DND-41 (cell line): ENCODE measurements around the gene NDUFA6.

Source experiments
- ATAC-seq: fragments of 200-7000 bp; cut with Tn5 transposase; 3 replicates; pipeline ENCODE4 v1.9.1; 2021; ENCODE audit warnings: low read depth; ENCODE audit not compliant: insufficient read depth
- DNase-seq: peaks from one replicate; pipeline ENCODE4 v3.0.0-alpha.2; 2020
- H2AFZ ChIP-seq: 2 replicates; pipeline ENCODE4 v1.6.0; 2012; ENCODE audit warnings: low read depth, low read length
- H3K27ac ChIP-seq: 2 replicates; pipeline ENCODE4 v1.5.1; 2012; ENCODE audit warnings: low read length, inconsistent platforms
- H3K27me3 ChIP-seq: fragments of 200-600 bp; sonication (generic); 2 replicates; pipeline ENCODE4 v1.6.0; 2012; ENCODE audit warnings: low read length, mild to moderate bottlenecking, inconsistent platforms; ENCODE audit not compliant: insufficient read depth, poor library complexity
- H3K36me3 ChIP-seq: 2 replicates; pipeline ENCODE4 v1.5.1; 2012; ENCODE audit warnings: low read length, inconsistent platforms; ENCODE audit not compliant: insufficient read depth
- H3K4me1 ChIP-seq: 2 replicates; pipeline ENCODE4 v1.5.1; 2012; ENCODE audit warnings: mild to moderate bottlenecking, low read length; ENCODE audit not compliant: insufficient read depth
- H3K4me2 ChIP-seq: 2 replicates; pipeline ENCODE4 v1.6.0; 2012; ENCODE audit warnings: mild to moderate bottlenecking, moderate library complexity, low read length, inconsistent platforms; ENCODE audit not compliant: insufficient read depth
- H3K4me3 ChIP-seq, 2 experiments: fragments of 200-600 bp in 1 of 2; shearing (Covaris generic) in 1 of 2; 2 replicates each; pipeline ENCODE4 v1.5.1; 2012 to 2016; ENCODE audit warnings: inconsistent platforms in 2 of 2, low read length in 2 of 2, mild to moderate bottlenecking in 2 of 2, low read depth in 1 of 2, moderate library complexity in 1 of 2
- H3K79me2 ChIP-seq: 2 replicates; pipeline ENCODE4 v1.6.0; 2012; ENCODE audit warnings: low read length, inconsistent platforms; ENCODE audit not compliant: insufficient read depth
- H3K9ac ChIP-seq: 2 replicates; pipeline ENCODE4 v1.6.0; 2012; ENCODE audit warnings: low read depth, mild to moderate bottlenecking, inconsistent platforms, low read length, moderate library complexity
- H3K9me3 ChIP-seq: 2 replicates; pipeline ENCODE4 v1.5.1; 2012; ENCODE audit warnings: low read length, moderate library complexity, mild to moderate bottlenecking, inconsistent platforms; ENCODE audit not compliant: insufficient read depth, severe bottlenecking
- H4K20me1 ChIP-seq: 2 replicates; pipeline ENCODE4 v1.6.0; 2012; ENCODE audit warnings: low read length; ENCODE audit not compliant: insufficient read depth
- CTCF ChIP-seq: IDR thresholded peaks from 2 replicates; pipeline ENCODE4 v1.5.1; 2012; ENCODE audit warnings: borderline replicate concordance, low read length, moderate library complexity, mild to moderate bottlenecking; ENCODE audit not compliant: poor library complexity, severe bottlenecking; ENCODE audit errors: extremely low read depth
- EZH2 ChIP-seq: IDR thresholded peaks from 3 replicates; pipeline ENCODE4 v1.6.1; 2012; ENCODE audit warnings: borderline replicate concordance, low read depth, mild to moderate bottlenecking, moderate library complexity, low read length, inconsistent platforms; ENCODE audit not compliant: severe bottlenecking

Gene NDUFA6

DNA sequence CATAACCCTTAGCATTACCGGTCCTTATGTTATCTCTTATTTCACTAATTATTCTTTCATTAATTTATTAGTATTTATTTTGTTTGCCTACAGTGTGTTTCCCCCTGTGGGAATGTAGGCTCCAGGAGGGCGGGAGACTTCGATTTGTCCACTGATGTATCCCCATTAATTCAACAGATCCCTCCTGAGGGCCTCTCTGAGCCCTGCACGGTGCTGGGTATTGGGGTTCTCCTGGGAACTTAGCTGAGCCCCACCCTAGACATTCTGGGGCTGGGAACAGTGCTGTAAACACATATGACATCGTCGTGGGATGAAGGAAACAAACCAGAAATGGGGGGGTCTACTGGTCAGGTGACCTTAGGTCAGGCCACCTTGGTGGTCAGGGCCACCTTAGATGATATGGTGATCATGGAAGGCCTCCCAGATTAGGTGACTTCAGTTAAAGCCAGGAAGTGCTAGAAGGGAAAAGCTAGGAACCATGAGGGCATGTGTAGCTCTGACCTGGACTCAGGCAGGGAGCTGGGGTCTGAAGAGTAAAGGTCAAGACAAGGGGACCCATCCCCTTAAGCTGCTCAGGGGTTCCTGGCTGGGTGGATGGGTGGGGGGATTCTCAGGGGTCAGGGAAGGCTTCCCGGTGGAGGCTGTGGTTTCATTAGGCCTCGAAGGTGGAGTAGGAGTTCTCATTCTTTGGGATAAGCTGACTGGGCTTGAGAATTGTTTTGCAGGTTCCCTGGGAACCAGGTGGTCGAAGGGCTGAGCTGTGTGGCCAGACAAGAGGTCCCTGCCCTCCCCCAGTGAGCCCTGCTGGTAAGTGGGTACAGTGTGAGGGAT is 15.5 kb downstream of the NDUFA6 start:
- Histone ChIP-seq H4K20me1 (no peaks in the 10 kb centered on the region), H3K4me3 (no peak overlapping the region), H3K36me3 (no peaks in the 10 kb centered on the region), H3K4me2 (no peak overlapping the region), H3K9me3 (no peaks in the 10 kb centered on the region), H3K27ac (no peak overlapping the region), H3K27me3 (no peaks in the 10 kb centered on the region), H3K79me2 (peaks cover 9% of the 10 kb centered on the region), H3K9ac (no peak overlapping the region), H2AFZ (no peak overlapping the region), H3K4me1 (peaks cover 28% of the 10 kb centered on the region)
- DNase-seq: no peak
- no peak for ATAC-seq
- TF ChIP-seq EZH2 (no peak), CTCF (no peak)

GRCh38 chr22:42074132-42074811 is 16.3 kb downstream of the NDUFA6 start, which contains the start of gene PHETA2:
Gene PHETA2 (plus strand): TSS chr22:42074248. CDS start chr22:42077294, 3,046 bp downstream.
- no peaks in the 10 kb centered on the region for H4K20me1 ChIP-seq
- TF ChIP-seq CTCF (no peak), EZH2 (no peak)
- peaks cover 12% of the 10 kb centered on the region for H3K79me2 ChIP-seq
- no peak within 1 kb of the TSS for H3K27ac ChIP-seq
- ATAC-seq: no peak
- H3K4me1 ChIP-seq: peaks cover 36% of the 10 kb centered on the region
- H3K36me3 ChIP-seq: no peaks in the 10 kb centered on the region
- no peak within 1 kb of the TSS for H2AFZ ChIP-seq
- H3K9ac ChIP-seq: no peak within 1 kb of the TSS
- no peak within 1 kb of the TSS for H3K4me3 ChIP-seq
- H3K9me3 ChIP-seq: no peaks in the 10 kb centered on the region
- DNase-seq: no peak
- H3K27me3 ChIP-seq: no peaks in the 10 kb centered on the region
- no peak within 1 kb of the TSS for H3K4me2 ChIP-seq

DNA sequence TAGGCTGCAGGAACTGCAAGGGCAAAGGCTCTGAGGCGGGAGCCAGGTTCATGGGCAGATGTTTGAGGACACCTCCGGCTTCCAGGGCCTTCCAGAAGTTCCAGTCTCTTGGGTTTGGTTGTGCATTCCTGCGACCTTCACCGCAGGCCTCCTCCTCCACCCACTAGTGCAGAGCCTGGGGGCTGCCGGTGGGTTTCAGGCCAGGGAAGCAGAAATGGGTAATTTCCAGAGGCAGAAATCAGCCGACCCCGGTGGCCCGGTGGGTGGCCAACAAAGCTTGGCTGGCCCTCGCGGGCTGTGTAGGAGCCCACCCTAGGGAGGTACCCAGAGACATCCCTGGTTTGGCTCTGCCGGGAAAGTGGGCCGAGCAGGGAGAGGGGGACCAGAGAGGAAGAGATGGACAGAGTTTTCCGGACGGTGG is 16.9 kb downstream of the NDUFA6 start:
- no peaks in the 10 kb centered on the region for H3K9me3 ChIP-seq
- no peak overlapping the region for H3K4me3 ChIP-seq
- no peak overlapping the region for H3K27ac ChIP-seq
- no peak overlapping the region for H3K4me2 ChIP-seq
- no peak overlapping the region for H2AFZ ChIP-seq
- peaks cover 8% of the 10 kb centered on the region; the same call in 1 of the 2 replicates for H3K79me2 ChIP-seq
- peaks cover 32% of the 10 kb centered on the region for H3K4me1 ChIP-seq
- no peaks in the 10 kb centered on the region for H3K27me3 ChIP-seq
- H4K20me1 ChIP-seq: no peaks in the 10 kb centered on the region
- H3K36me3 ChIP-seq: no peaks in the 10 kb centered on the region
- DNase-seq (no peak), ATAC-seq (no peak)
- no peak overlapping the region for H3K9ac ChIP-seq
- TF ChIP-seq EZH2 (no peak), CTCF (no peak)
